SK-MEL-5 (cell line): ENCODE data around the gene NUDT4. TPM values are rescaled to one million over a fixed set of nuclear protein-coding genes. Genes with fewer than 3 reads are reported as not detected.
A peak's percentile ranks its signal among the peaks of the same experiment; 100 is the strongest.
"Not testable (repeated sequence)": the region's sequence is repeated elsewhere in the genome, so short reads cannot be mapped to it uniquely, and the experiment has no call there.

Source experiments
- DNase-seq: peaks from one replicate; pipeline ENCODE4 v3.0.0-alpha.2; 2016; ENCODE audit warnings: low read depth, low spot score
- in situ Hi-C: cut with HindIII; loops from 2 replicates; pipeline ENCODE4 v1.10.0; 2016; ENCODE audit warnings: low sequenced_read_pairs, high pct_unique_total_duplicates, low pct_unique_long_range_greater_than_20kb
- total RNA-seq: library from RNA; depleted of rRNA; stranded (reverse); fragments of >200 nt; shearing (Covaris generic); gene quantifications from 2 replicates; pipeline ENCODE4 v1.2.3, GENCODE V29; 2014

Gene NUDT4
- total RNA-seq, 1 experiment from 2014 or later, result 86.2 TPM

DNA sequence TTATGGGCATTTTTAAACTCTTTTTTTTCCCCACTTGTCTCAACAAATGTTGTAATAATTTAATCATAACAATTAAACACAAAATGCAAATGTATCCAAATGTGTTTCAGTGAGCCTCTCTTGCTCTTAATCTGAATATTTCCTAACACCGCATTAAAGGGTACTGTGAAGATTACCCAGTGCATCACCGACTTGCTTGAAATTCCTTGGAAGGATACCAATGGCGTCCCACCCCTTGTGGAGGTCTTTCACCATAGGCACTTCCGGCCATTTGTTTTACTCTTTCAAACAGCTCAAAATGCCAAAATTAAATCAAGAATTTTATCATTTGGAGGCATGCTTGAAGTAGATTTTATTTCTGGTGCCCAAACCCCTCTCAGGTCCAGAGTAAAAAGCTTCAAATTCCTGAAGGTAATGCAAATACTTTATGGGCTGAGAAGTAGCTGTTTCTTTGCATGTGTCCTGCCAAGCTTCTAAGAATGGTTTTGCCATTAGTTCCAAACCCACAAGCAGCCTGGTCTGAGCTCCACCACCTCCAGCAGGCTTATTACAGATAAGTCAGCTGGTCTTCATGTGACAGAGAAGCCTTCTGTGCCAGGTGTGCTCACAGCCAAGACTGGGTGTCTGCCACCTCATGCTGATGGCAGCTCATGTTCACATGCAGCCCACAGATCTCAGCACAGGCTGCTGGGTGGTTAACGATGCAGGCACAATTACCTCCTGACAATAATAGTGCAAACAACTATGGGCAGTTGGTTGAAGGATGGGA, 16.4 kb upstream of the NUDT4 start:
- in situ Hi-C loops, result loop anchor here (10.0 kb wide), 1 partner anchor 67 kb away; no protein-coding TSS in a partner anchor
- peak; percentile 31 for DNase-seq

DNA sequence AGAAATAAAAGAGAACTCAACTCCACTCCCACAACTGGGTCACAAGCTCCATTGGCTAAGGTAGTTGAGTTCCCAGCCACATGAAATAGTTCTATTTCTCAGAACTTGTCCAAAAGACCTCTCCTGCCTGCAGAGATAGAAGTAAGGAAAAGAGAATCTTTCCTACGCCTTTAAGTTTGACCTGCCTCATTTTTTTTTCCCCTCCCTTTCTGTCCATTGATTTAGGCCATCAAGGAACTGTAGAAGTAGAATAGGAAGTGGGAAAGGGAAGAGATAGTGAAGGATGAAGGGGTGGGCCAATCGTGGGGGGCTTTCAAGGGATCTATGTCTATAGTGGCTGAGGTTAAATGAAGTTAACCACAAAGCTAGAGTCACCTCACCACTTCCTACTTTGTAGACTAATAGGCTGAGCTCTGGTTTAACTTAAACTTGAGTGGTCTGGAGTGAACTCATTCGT, 13.9 kb upstream of the NUDT4 start:
- no peak for DNase-seq
- in situ Hi-C loops, result loop anchor here (10.0 kb wide), 1 partner anchor 69 kb away; no protein-coding TSS in a partner anchor

DNA sequence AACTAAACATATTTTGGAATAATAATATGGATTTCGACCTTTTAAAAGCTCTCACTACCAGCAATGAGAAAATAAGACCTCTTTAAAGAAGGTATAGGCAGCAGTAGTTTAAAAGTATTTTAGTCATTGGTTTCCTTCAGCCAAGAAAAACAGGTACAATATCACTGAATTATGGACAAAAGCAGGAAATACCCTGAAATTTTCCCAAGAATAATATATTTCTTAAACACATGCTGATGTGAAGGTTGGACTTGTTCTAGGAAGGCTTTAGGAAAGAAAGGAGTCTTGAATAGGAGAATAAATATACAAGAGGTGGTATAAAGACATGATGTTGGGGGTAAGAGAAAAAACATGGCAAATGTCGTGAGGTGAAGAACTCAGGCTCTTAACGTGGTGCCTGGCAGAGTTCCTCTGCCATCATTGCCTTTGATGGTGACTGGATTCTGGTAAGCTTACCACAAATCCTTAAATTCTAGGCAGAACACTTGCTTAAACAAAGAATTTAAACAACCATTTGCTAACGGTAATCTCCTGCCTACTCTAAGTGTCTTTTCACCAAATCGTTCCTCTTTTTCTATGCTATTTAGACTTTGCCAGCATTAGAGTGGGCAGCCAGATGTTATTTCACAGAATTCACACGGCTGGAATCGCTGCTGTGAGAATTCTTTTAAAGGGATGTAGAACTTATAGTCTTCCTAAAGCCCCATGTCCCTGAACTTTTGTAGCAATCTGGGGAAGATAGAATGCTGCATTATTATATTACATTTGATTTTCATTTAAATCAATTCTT, 11.9 kb upstream of the NUDT4 start:
- DNase-seq, result no peak
- in situ Hi-C loops, result loop anchor here (10.0 kb wide), 1 partner anchor 71 kb away; no protein-coding TSS in a partner anchor

DNA sequence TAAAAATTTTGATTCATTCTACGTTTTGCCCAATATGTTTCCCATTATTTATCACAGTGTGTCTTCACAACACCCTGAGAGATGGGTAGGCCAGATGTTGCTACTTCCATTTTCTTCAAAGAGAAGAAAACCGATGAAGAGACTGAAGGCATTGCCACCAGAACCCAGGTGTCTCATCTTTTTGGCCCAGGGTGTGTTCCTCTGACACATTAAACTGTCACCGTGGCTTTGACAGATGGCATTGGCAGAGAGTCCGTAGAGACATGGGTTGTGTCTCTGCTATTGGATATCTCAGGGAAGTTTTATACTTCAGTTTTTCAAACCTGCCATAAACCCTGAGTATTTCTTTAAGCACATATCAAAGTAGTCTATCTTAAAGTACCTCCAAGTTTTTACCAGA, 11.3 kb upstream of the NUDT4 start:
- in situ Hi-C loops, result loop anchor here (10.0 kb wide), 1 partner anchor 72 kb away; no protein-coding TSS in a partner anchor
- no peak for DNase-seq

DNA sequence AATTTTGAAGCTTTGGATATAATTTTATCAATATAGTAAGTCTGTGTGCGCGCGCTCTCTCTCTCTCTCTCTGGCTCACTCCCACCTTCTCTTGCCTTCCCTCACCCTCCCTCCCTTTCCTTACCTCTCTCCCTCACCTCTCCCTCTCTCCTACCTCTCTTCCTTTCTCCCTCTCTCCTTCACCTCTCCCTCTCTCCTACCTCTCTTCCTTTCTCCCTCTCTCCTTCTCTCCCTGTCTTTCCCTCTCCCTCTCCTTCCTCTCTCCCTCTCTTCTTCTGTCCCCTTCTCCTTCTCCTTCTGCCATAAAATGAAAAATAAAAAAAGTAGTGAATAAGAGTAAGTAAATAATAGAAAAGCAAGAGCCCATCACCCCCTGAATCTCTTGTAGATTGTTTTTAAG, 9.0 kb upstream of the NUDT4 start:
- in situ Hi-C loops, result loop anchor here (10.0 kb wide), 1 partner anchor 74 kb away; no protein-coding TSS in a partner anchor

DNA sequence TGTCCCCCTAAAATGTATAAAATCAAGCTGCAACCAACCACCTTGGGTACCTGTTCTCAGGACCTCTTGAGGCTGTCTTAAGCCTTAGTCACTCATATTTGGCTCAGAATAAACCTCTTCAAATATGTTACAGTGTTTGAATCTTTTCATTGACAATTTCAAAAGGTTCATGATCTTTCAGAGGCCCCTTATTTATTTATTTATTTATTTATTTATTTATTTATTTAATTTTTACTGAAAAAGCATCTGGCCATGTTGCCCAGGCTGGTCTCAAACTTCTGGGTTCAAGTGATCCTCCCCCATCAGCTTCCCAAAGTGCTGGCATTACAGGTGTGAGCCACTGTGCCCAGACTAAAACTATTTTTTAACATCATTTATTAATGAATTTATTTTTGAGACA, 8.2 kb upstream of the NUDT4 start:
- in situ Hi-C loops, result loop anchor here (10.0 kb wide), 1 partner anchor 75 kb away; no protein-coding TSS in a partner anchor
- DNase-seq, result no peak

More for the DNA sequence above, 9.0 kb upstream of the NUDT4 start:
- DNase-seq, result no peak

DNA sequence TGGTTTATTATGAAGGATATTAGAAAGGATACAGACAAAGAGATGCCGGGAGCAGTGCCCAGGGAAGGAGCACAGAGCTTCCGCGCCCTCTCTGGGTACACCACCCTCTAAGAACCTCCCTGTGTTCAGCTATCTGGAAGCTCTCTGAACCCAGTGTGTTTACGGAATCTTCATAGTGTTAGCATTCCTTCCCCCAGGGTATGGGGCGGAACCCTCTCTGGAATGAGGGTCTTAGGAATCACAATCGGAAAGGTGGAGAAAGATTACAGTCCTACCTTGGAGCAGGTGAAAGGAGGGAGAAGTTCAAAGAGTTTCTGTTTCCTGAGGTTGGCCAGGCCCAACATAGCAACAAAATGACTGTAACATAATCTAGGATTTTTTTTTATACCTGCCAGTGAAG, 6.8 kb upstream of the NUDT4 start:
- no peak for DNase-seq
- in situ Hi-C loops, result no loop called here

DNA sequence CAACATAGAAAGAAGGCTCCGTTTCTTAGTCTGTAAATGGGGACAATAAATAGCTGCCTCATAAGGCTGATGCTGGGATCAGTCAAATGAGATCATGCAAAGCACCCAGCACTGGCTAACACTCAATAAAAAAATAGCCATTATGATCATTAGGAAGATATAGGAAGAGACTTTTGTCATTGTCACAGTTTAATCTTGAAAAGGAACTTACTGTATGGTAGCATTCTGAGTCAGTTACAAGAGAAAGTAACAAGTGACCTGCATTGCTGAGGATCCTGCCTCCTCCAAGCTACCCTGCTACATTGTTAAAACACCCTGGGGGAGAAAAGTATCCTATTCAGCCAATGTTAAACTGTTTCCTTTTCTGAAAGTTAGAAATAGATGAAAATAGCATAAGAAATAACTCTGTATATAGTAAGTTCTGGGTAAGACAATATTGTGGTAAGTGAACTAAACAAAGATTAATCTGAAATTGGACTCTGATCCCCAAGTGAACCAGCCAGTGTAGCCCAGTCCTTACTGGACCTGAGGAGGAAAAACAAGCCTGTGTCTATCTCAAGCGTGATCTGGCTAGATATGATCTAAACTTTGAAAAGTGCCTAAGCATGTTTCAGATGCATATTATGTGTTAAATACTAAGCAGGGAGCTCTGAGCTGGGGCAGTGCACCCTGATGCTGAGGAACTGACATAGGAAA, 3.6 kb upstream of the NUDT4 start:
- DNase-seq, result no peak
- in situ Hi-C loops, result no loop called here

DNA sequence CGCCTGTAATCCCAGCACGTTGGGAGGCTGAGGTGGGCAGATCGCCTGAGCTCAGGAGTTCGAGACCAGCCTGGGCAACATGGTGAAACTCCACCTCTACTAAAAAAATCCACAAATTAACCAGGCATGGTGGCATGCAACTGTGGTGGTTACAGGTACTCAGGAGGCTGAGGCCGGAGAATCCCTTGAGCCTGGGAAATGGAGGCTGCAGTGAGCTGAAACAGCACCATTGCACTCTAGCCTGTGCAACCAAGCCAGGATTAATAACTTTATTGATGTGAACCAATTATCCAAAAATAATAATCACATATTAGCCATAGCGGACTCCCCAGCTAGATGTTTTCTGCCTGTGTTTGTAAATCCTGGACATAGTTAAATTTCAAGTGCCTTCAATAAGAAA, 1.8 kb upstream of the NUDT4 start:
- DNase-seq, result no peak
- in situ Hi-C loops, result no loop called here

DNA sequence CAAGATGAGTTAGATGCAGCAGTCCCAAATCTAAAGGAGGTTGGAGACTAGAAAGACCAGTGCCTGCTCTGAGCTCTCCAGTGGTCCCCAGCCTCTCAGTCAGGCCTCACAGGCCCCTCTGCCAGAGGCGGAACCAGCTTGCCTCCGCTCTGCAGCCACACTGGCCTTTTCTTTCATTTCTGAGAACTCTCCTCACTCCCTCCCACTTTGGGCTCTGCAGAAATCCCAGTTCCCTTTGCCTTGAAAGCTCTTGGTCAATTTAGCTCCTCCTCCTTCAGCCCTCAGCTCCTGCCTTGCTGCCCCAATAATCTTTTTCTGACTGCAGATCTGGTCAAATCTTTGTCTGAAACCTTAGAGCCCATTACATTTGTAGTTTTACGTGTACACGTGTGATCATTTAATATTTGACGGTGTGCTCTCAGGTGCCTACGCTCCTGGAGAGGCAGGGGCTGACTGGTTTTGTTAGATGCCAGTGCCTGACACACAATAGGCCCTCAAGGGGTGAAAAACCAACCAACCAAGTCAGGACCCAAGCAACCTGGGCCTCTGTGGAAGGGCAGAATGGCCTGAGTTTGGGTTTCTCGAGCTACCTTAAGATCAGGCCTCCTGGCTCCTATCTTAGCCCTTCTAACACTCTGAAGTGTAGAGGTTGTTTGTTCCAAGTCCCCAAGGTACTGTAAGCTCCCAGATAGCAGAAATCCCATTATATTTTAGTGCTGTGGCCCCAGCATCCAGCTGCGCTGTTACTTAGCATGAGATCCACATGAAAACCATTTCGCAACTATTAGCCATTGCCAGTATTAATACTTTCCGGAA, 1.1 kb upstream of the NUDT4 start:
- in situ Hi-C loops, result no loop called here
- DNase-seq, result peak; percentile 83

DNA sequence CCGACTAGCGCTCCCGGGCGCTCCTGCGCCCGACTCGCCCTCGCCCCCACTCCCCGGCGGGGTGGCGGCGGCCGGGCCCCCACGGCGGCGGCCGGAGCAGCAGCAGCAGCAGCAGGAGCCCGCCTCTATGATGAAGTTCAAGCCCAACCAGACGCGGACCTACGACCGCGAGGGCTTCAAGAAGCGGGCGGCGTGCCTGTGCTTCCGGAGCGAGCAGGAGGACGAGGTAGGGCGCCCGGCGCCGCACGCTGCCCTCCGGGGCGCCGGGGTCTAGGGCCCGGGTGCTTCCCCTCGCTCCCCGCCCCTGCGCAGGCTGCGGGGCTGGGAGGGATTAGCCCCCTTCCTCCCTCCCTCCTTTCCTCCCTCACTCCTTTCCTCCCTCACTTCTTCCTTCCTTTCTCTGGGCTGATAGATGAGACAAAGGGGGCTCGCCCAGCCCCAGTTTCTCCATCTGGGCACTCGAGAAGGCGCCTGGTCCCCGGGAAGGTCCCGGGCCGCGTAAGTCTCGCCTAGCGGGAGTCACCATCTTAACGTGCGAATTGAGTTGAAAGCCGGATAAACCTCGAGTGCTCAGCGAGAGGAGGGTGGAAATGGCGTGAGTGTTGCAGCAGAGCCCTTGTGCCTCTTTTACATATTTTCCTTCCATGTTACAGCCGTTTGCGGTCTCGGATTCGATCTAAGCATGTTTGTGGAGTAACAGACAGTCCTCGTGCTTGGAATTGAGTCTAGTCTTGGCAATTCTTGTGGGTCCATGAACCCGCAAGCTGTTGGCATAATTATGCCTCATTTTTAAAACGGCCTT, 672 bp downstream of the NUDT4 start:
- in situ Hi-C loops, result not testable (repeated sequence)
- peak; percentile 54 for DNase-seq

DNA sequence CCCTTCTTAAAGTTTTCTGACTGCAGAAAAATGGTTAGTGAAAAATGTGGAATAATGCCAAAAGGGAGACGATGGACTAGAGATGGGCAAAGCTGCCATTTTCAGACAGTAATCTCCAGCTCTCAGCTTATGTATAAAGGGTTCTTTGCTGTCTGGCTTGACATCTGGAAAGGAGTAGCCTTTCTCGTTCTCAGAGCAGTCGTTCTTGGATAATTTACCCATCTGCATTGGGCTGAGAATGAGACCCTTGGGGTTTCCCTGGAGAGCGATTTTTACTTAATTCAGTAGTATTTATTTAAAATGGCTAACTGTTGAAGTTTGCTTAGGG, 1.2 kb downstream of the NUDT4 start:
- in situ Hi-C loops, result no loop called here

DNA sequence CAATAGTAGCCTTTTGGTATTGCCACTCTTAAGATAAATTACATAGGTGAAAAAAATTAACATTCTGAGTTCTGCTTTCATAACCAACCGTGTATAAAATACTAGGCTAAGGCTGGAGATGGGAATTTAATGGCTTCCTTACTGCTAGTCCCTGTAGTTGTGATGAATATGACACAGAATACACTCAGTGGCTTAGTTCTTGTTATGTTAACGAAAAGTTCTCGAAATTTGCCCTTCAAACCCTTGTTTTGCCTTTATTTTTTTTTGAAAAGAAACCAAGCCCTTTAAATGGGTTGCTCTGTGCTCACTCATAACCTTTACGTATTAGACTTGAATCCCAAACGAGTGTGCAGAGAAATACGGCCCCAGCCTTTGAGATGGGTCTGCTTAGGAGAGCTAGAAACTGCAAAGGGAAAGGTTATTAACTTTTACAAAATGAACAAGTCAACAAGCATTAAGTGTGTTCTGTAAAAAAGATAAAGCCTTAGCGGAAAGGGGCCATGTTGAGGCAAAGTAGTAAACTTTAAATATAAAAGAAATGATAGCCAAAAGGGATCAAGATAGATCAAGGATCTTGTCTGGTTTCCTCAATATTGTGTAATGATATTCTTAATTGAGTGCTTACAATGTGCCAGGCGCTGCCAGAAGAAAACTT, 1.7 kb downstream of the NUDT4 start:
- in situ Hi-C loops, result no loop called here
- DNase-seq, result peak; percentile 21

More for the DNA sequence above, 1.2 kb downstream of the NUDT4 start:
- peak; percentile 28 for DNase-seq

DNA sequence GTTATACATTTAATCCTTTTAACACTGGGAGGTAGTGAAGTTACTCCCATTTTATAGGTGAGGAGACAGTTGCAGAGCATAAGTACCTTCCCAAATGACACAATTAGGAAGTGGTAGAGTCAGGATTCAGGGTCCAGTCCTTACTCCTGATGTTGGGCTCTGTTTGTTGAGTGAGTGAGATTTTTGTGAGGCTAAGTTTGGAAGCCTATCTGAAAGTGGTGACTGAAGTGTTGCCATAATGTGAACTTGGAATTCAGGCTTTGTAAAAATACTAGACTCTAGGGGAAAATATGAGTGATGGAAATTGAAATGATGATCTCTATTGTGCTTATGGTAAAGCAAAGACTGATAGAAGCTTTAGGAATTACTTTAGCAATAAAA, 2.2 kb downstream of the NUDT4 start:
- peak; percentile 18 for DNase-seq
- in situ Hi-C loops, result no loop called here

DNA sequence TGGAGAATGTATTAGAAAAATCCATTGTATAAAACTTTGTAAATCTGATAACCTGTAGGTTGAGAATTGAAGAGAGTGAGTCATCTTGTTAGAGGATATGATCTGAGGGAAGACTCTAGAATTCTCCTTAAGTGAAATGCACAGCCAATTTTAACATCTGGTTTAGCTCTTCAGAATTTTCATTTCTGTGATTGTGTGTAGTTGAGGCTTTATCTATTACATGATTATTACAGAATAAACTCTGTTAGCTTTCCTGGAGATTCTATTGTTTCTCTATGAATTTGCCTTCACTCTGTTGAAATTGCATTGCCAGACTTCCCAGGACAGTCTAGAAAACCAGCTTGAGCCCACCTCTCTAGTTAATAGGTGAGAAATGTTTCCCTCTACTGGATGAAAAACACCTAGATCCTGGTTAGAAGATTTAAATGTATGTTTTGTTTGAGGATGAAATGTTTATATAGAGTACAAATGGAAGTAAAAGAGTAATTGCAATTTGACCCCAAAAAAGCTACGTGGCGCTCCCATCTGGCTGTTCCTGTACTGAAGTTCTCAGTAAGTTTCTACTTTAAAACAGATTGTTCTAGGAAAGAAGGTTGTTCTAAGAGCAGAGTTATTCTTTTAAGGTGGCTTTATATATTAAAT, 2.9 kb downstream of the NUDT4 start:
- in situ Hi-C loops, result no loop called here
- peak; percentile 46 for DNase-seq
